Activated naive CD4-positive, alpha-beta T cell treated with anti-CD3 and anti-CD28 coated beads, Interleukin-2, amount 50 U/mL, for 24 hours (primary cell): ENCODE measurements around the gene MACROD2.

Experiments
- H3K27ac Mint-ChIP-seq: one replicate; pipeline ENCODE4 v1.8.0; 2021; ENCODE audit warnings: mild to moderate bottlenecking, mixed read lengths
- H3K27me3 Mint-ChIP-seq: one replicate; pipeline ENCODE4 v1.8.0; 2021; ENCODE audit warnings: mixed read lengths
- H3K36me3 Mint-ChIP-seq: one replicate; pipeline ENCODE4 v1.8.0; 2021; ENCODE audit warnings: mixed read lengths
- H3K4me1 Mint-ChIP-seq: one replicate; pipeline ENCODE4 v1.8.0; 2021; ENCODE audit warnings: mixed read lengths
- H3K4me3 Mint-ChIP-seq: one replicate; pipeline ENCODE4 v1.8.0; 2021; ENCODE audit warnings: mild to moderate bottlenecking, mixed read lengths
- H3K9me3 Mint-ChIP-seq: one replicate; pipeline ENCODE4 v1.8.0; 2021; ENCODE audit warnings: mixed read lengths

Gene MACROD2

DNA sequence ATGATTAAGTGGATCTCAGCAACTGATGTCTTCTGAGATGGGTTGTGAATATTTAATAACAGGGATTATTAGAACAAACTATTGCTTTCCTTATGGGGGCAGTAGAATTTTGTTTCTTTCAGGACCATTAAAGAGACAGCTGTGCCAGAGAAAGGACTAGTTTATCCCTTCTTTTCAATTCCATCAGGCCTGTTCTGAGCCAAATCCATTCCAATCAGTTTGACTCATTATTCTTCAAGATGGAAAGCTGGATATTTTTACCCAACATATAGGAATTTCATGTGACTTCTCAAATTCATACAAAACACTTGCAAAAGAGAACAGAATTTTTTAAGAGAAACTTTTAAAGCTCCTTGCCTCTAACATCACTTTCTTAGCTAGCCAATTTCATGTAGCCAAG, 1064.1 kb downstream of the MACROD2 start:
- Mint-ChIP-seq H3K4me3 (no peak overlapping the region), H3K9me3 (no peaks in the 10 kb centered on the region), H3K27ac (no peak overlapping the region), H3K36me3 (no peaks in the 10 kb centered on the region), H3K4me1 (no peaks in the 10 kb centered on the region), H3K27me3 (no peaks in the 10 kb centered on the region)

GRCh38 chr20:15060265-15061060, 1065.1 kb downstream of the MACROD2 start:
- H3K27me3 Mint-ChIP-seq, result no peaks in the 10 kb centered on the region
- no peaks in the 10 kb centered on the region for H3K4me1 Mint-ChIP-seq
- no peak overlapping the region for H3K27ac Mint-ChIP-seq
- no peaks in the 10 kb centered on the region for H3K9me3 Mint-ChIP-seq
- H3K36me3 Mint-ChIP-seq, result no peaks in the 10 kb centered on the region
- no peak overlapping the region for H3K4me3 Mint-ChIP-seq

DNA sequence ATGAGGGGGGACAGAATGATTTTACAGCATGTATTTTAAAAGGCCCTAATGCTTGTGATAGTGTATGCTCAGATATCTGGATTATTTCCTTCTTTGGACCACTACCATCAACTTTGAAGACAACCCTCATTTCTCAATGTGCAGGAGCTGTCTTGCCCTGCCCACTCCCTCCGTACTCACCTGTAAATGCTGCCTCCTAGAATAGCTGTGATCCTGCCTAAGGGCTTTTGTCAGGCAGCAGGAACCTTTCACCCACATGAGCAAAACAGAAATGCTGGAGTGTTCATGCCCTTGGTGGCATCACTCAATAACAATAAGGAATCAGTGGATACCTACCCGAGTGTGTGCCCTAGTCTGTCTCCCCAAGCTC, 1065.7 kb downstream of the MACROD2 start:
- Mint-ChIP-seq H3K27ac (no peak overlapping the region), H3K9me3 (no peaks in the 10 kb centered on the region), H3K36me3 (no peaks in the 10 kb centered on the region), H3K4me3 (no peak overlapping the region), H3K27me3 (no peaks in the 10 kb centered on the region), H3K4me1 (no peaks in the 10 kb centered on the region)

DNA sequence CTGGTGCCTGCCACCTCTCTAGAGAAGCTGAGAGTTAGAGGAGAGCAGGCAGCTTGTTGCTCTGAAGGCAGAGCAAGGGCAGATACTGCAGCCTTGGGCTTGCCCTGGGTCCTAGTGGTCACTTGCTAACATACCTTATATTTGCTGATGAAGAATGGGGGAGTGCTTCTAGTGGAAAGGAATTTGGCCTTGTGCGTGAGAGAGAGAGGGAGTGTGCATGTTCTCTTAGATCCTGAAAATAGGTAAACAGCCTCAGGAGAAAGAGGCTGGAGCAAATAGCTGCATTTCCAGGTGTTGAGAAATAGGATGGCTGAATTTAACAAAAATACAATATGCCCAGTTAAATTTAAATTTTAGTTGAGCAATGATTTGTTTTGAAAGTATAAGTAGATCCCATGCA, 1066.6 kb downstream of the MACROD2 start:
- Mint-ChIP-seq H3K4me1 (no peaks in the 10 kb centered on the region), H3K4me3 (no peak overlapping the region), H3K9me3 (no peaks in the 10 kb centered on the region), H3K36me3 (no peaks in the 10 kb centered on the region), H3K27me3 (no peaks in the 10 kb centered on the region), H3K27ac (no peak overlapping the region)

DNA sequence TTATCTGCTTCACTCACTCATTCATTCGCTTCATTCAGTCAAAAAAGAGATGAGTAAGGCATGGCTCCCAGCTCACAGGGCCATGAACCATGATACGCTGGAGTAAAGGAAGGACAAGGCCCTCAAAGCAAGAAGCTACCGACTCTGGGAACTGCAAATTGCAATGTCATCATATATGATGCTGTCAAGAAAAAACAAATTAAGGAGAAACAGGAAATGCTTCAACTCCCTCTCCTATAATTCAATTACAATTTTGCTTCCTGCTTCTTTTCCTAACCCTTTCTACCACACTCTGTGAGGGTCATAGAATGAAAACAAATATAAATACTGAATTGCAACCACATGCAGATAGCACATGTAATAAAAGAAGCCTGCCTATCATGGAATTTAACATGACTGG, 1067.8 kb downstream of the MACROD2 start:
- no peaks in the 10 kb centered on the region for H3K27me3 Mint-ChIP-seq
- no peak overlapping the region for H3K4me3 Mint-ChIP-seq
- no peaks in the 10 kb centered on the region for H3K36me3 Mint-ChIP-seq
- H3K27ac Mint-ChIP-seq, result no peak overlapping the region
- no peaks in the 10 kb centered on the region for H3K4me1 Mint-ChIP-seq
- no peaks in the 10 kb centered on the region for H3K9me3 Mint-ChIP-seq

DNA sequence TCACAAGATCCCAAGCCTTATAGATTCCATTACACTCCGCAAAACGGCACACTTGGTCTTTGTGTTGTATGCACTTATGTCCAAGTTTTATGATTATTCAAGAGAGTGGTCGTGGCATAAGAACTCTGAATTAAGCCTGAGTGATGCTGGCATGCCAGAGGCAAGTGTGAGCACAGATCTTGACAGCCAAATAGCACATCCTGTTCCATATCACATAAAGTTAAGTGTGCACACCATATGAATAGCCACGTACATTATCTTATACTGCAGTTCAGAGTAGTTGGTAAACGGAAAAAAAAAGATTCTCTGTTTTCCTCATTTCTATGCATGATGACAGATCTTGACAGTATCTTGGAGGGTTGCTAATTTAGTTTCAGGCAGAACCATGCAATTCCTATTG, 1069.4 kb downstream of the MACROD2 start:
- Mint-ChIP-seq H3K27ac (no peak overlapping the region), H3K9me3 (no peaks in the 10 kb centered on the region), H3K36me3 (no peaks in the 10 kb centered on the region), H3K27me3 (no peaks in the 10 kb centered on the region), H3K4me1 (no peaks in the 10 kb centered on the region), H3K4me3 (no peak overlapping the region)

DNA sequence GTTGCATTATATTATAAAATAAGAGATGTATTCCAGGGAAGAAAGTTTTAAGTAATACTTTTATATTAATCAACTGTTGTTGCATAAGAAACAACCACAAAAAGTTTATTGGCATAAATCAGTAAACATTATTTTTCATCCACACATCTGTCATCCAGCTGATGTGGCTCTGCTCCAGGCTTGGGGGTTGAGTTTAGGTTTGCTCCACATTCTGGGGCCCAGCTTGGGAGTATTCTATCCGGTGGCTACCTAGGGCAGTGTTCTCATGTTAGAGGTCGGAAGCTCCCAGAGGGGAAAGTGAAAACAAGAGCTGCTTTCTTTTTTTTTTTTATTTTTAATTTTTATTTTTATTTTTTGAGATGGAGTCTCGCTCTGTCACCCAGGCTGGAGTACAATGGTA, 1070.5 kb downstream of the MACROD2 start:
- no peaks in the 10 kb centered on the region for H3K27me3 Mint-ChIP-seq
- no peak overlapping the region for H3K27ac Mint-ChIP-seq
- H3K4me1 Mint-ChIP-seq, result no peaks in the 10 kb centered on the region
- no peak overlapping the region for H3K4me3 Mint-ChIP-seq
- H3K9me3 Mint-ChIP-seq, result peaks cover 6% of the 10 kb centered on the region
- no peaks in the 10 kb centered on the region for H3K36me3 Mint-ChIP-seq

DNA sequence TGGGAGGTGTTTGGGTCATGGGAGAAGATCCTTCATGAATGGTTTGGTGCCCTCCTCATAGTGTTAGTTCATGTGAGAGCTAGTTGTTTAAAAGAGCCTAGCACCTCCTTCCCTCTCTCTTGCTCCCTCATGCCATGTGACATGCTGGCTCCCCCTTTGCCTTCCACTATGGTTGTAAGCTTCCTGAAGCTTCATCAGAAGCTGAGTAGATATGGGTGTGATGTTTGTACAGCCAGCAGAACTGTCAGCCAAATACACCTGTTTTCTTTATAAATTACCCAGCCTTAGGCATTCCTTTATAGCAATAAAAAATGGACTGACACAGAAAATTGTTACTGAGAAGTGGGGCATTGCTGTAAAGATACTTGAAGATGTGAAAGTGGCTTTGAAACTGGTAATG, 1073.2 kb downstream of the MACROD2 start:
- Mint-ChIP-seq H3K4me3 (no peak overlapping the region), H3K4me1 (no peaks in the 10 kb centered on the region), H3K36me3 (no peaks in the 10 kb centered on the region), H3K9me3 (peaks cover 6% of the 10 kb centered on the region), H3K27ac (no peak overlapping the region), H3K27me3 (no peaks in the 10 kb centered on the region)

DNA sequence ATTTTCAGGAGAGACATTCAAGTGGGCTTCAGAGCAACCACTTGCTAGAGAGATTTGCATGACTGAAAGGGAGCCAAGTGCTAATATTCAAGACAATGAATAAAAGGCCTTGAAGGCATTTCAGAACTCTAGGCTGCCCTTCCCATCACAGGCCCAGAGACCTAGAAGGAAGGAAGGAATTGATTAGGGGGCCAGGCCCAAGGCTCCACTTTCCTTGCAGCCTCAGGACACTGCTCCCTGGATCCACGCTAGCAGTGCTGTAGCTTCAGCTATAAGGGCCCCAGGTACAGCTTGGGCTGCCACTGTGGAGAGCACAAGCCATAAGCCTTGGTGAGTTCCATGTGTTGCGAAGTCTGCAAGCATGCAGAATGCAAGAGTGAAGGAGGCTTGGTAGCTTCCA, 1074.0 kb downstream of the MACROD2 start:
- Mint-ChIP-seq H3K27ac (no peak overlapping the region), H3K4me3 (no peak overlapping the region), H3K4me1 (no peaks in the 10 kb centered on the region), H3K9me3 (peaks cover 6% of the 10 kb centered on the region), H3K36me3 (no peaks in the 10 kb centered on the region), H3K27me3 (no peaks in the 10 kb centered on the region)

- H3K4me3 Mint-ChIP-seq, result no peak overlapping the region
- H3K9me3 Mint-ChIP-seq, result peaks cover 6% of the 10 kb centered on the region
- H3K27ac Mint-ChIP-seq, result no peak overlapping the region
- H3K36me3 Mint-ChIP-seq, result no peaks in the 10 kb centered on the region
- H3K27me3 Mint-ChIP-seq, result no peaks in the 10 kb centered on the region
- no peaks in the 10 kb centered on the region for H3K4me1 Mint-ChIP-seq
These were observed 1075.9 kb downstream of the MACROD2 start for GRCh38 chr20:15071085-15071808.

DNA sequence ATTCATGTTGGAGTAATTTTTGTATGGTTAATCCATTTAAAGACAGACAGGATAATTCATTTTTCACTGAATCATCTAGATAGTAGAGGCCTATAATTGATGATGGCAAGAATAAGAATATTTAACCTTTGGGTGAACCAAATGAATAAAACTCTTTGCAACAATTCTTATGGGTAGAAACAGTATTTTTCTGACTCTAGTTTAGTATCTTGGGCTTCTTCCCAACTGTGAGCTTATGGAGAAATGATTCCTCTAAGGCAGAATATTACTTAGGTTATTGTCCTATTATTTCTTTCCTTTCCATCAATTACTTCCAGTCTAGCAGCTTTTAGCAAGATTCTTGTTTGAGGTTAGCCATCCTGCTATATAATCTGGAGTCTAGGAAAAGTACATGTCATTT, 1077.0 kb downstream of the MACROD2 start:
- peaks cover 6% of the 10 kb centered on the region for H3K9me3 Mint-ChIP-seq
- H3K27ac Mint-ChIP-seq, result no peak overlapping the region
- no peaks in the 10 kb centered on the region for H3K36me3 Mint-ChIP-seq
- no peaks in the 10 kb centered on the region for H3K4me1 Mint-ChIP-seq
- no peaks in the 10 kb centered on the region for H3K27me3 Mint-ChIP-seq
- H3K4me3 Mint-ChIP-seq, result no peak overlapping the region

DNA sequence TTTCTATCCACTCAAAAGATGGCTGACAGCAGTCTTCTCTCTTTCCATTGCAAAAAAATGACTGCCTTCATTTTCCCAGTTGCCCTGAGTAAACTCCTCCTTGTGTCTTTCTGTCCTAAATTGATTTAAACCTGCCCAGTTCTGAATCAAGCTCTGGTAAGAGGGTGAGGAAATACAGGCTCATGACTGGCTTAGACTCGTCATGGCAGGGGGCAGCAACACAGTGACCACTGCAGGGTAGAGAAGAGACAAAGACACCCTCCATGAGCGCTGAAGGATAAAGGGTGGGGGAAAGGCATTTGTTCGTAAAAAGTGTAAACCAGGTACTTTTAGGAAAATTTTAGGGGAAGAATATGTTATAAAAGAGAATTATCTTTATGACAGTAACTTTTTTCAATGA, 1080.3 kb downstream of the MACROD2 start:
- no peaks in the 10 kb centered on the region for H3K36me3 Mint-ChIP-seq
- no peak overlapping the region for H3K27ac Mint-ChIP-seq
- H3K4me1 Mint-ChIP-seq, result no peaks in the 10 kb centered on the region
- no peak overlapping the region for H3K4me3 Mint-ChIP-seq
- peaks cover under 1% of the 10 kb centered on the region for H3K9me3 Mint-ChIP-seq
- no peaks in the 10 kb centered on the region for H3K27me3 Mint-ChIP-seq

DNA sequence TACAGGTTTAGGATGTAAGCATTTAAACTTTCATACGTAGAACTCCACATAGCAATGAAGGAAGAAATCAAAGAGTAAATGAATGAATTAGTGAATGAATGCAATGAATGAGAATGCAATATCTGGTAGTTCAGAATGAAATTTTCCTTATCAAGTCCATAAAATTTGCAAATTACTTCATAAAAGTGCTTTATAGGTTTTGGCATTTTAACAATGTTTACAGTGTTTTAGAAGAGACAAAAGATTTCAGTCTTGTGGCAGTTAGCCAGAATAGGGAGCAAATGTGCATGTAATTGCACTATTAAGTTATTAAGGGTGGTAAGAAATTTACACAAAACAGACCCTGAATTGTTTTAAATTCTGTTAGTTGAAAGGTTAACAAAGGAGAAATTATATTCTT, 1081.5 kb downstream of the MACROD2 start:
- H3K4me1 Mint-ChIP-seq, result no peaks in the 10 kb centered on the region
- H3K27ac Mint-ChIP-seq, result no peak overlapping the region
- H3K36me3 Mint-ChIP-seq, result no peaks in the 10 kb centered on the region
- no peak overlapping the region for H3K4me3 Mint-ChIP-seq
- no peaks in the 10 kb centered on the region for H3K27me3 Mint-ChIP-seq
- no peaks in the 10 kb centered on the region for H3K9me3 Mint-ChIP-seq

- no peaks in the 10 kb centered on the region for H3K36me3 Mint-ChIP-seq
- H3K4me1 Mint-ChIP-seq, result no peaks in the 10 kb centered on the region
- H3K4me3 Mint-ChIP-seq, result no peak overlapping the region
- no peak overlapping the region for H3K27ac Mint-ChIP-seq
- H3K9me3 Mint-ChIP-seq, result no peaks in the 10 kb centered on the region
- no peaks in the 10 kb centered on the region for H3K27me3 Mint-ChIP-seq
These were observed 1082.5 kb downstream of the MACROD2 start for GRCh38 chr20:15077733-15078250.

- H3K4me1 Mint-ChIP-seq, result no peaks in the 10 kb centered on the region
- H3K27me3 Mint-ChIP-seq, result no peaks in the 10 kb centered on the region
- H3K27ac Mint-ChIP-seq, result no peak overlapping the region
- no peak overlapping the region for H3K4me3 Mint-ChIP-seq
- H3K36me3 Mint-ChIP-seq, result no peaks in the 10 kb centered on the region
- H3K9me3 Mint-ChIP-seq, result no peaks in the 10 kb centered on the region
These were observed 1084.5 kb downstream of the MACROD2 start for GRCh38 chr20:15079594-15080340.

DNA sequence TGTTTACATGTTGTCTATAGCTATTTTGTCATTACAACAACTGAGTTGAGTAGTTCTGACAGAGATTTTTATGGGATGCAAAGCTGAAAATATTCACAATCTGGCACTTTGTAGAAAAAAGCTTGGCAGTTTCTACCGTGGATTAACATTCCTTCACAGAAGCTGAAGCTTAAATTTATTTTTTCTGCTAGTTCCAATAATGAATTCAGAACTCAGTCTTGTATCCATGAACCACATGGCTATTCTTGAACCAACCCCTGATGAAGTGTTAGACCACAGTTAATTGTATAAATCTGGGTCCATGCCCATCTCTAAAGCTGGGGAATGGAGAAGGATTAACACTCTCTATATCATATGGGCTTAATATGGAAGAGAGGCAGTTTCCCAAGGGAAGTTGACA, 1085.9 kb downstream of the MACROD2 start:
- Mint-ChIP-seq H3K4me1 (no peaks in the 10 kb centered on the region), H3K4me3 (no peak overlapping the region), H3K27ac (no peak overlapping the region), H3K36me3 (no peaks in the 10 kb centered on the region), H3K27me3 (no peaks in the 10 kb centered on the region), H3K9me3 (no peaks in the 10 kb centered on the region)
